HCT116 (cell line): ENCODE measurements around the gene KIAA0825.

Experiments used
- POLR2A ChIP-seq: IDR thresholded peaks from 2 replicates; pipeline ENCODE4 v1.7.0; 2011; ENCODE audit warnings: borderline replicate concordance; ENCODE audit not compliant: insufficient read depth, insufficient read length; ENCODE audit errors: extremely low read depth
- POLR2AphosphoS5 ChIP-seq: IDR thresholded peaks from 2 replicates; pipeline ENCODE4 v1.6.1; 2011; ENCODE audit warnings: mild to moderate bottlenecking, low read depth, low read length, moderate library complexity
- TF ChIP-seq, protein P1 (sequence below): IDR thresholded peaks from 2 replicates; pipeline ENCODE4 v1.6.1; 2012
- TF ChIP-seq, protein P2 (sequence below), 3 experiments: fragments of 200-600 bp in 1 of 3; sonication (generic) in 1 of 3; IDR thresholded peaks in 2 of 3; conservative IDR thresholded peaks in 1 of 3; 2 replicates each; pipeline ENCODE4 v1.5.1; 2012 to 2017; ENCODE audit warnings: low read depth in 2 of 3, low read length in 2 of 3, antibody characterized with exemption in 1 of 3, borderline replicate concordance in 1 of 3, control low read depth in 1 of 3, mild to moderate bottlenecking in 1 of 3, mixed read lengths in 1 of 3, mixed run types in 1 of 3, moderate library complexity in 1 of 3; ENCODE audit not compliant: insufficient read depth in 1 of 3

DNA sequence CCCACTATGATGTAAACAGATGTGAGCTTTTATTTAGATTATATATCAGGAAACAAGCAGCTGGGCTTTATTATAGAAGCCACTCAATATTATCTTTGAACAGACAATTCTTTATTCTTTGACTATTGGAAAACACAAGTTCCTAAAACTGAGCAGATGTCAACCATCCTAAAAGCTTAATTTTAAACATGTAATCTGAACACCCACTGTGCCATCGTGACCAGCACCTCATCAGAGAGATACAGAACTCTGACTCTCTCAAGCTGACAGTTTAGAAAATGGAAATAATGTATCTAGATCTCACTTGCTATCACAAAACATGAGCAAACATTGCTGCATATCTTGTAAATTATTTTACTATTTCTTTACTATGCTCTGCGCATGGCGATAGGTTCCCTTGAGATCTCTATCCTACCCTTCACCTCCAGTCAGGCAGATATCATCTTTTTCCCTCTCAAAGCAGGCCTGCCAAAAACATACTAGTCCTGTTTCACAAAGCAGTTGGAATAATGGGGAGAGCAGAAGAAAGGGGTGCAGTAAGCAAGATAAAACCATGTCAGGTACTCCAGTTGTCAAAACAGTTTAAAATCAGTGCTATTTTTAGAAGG, 151.0 kb downstream of the KIAA0825 start:
- TF ChIP-seq POLR2A (no peak), POLR2AphosphoS5 (no peak)
- TF ChIP-seq, protein P1, sequence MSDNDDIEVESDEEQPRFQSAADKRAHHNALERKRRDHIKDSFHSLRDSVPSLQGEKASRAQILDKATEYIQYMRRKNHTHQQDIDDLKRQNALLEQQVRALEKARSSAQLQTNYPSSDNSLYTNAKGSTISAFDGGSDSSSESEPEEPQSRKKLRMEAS, result no peak
- TF ChIP-seq, protein P2, sequence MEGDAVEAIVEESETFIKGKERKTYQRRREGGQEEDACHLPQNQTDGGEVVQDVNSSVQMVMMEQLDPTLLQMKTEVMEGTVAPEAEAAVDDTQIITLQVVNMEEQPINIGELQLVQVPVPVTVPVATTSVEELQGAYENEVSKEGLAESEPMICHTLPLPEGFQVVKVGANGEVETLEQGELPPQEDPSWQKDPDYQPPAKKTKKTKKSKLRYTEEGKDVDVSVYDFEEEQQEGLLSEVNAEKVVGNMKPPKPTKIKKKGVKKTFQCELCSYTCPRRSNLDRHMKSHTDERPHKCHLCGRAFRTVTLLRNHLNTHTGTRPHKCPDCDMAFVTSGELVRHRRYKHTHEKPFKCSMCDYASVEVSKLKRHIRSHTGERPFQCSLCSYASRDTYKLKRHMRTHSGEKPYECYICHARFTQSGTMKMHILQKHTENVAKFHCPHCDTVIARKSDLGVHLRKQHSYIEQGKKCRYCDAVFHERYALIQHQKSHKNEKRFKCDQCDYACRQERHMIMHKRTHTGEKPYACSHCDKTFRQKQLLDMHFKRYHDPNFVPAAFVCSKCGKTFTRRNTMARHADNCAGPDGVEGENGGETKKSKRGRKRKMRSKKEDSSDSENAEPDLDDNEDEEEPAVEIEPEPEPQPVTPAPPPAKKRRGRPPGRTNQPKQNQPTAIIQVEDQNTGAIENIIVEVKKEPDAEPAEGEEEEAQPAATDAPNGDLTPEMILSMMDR (IDR thresholded peaks at IDR 0.05 in 2 of 3, conservative IDR thresholded peaks at IDR 0.05 in 1 of 3; ENCODE audit: borderline replicate concordance in 1 of 3, insufficient read depth in 1 of 3, low read depth in 2 of 3, low read length in 2 of 3), result no peak
